ENCODE data around the gene GRIFIN. TPM values are rescaled to one million over a fixed set of nuclear protein-coding genes. Genes with fewer than 3 reads are reported as not detected.

Gene GRIFIN
- total and polyA plus RNA-seq, 5 donors from 2014 or later = not detected

GRCh38 chr7:2521341-2521745, 45.1 kb upstream of the GRIFIN start:
- H3K9me3 ChIP-seq (ENCODE audit: control insufficient read depth in 2 of 2, low read length in 2 of 2) = no peaks in the 10 kb centered on the region
- peaks cover 0 to 1% (median 0%) of the 10 kb centered on the region in 7 donors for H3K9me3 Mint-ChIP-seq
- peak overlapping the region; percentile 83 for H3K27ac ChIP-seq (ENCODE audit: insufficient read depth, low read length, poor library complexity, severe bottlenecking)
- H3K27me3 Mint-ChIP-seq = no peaks in the 10 kb centered on the region
- peaks cover 0 to 49% (median 13%) of the 10 kb centered on the region in 4 donors for H3K4me1 Mint-ChIP-seq
- H3K36me3 Mint-ChIP-seq = peaks cover 18% of the 10 kb centered on the region
- H3K4me3 Mint-ChIP-seq = peak overlapping the region; percentile 93 to 100 (median 98)
- H3K4me3 ChIP-seq (ENCODE audit: low read depth, low read length) = peak overlapping the region; percentile 90
- ATAC-seq (ENCODE audit: low read depth in 2 of 2) (no peak), DNase-seq (peak in 2 of 3 donors; percentile 10 to 32)
- peaks cover 73% of the 10 kb centered on the region for H3K4me1 ChIP-seq (ENCODE audit: control insufficient read depth, insufficient read depth, low read length, poor library complexity, severe bottlenecking)
- H3K27me3 ChIP-seq (ENCODE audit: control insufficient read depth, insufficient read depth, low read length) = no peaks in the 10 kb centered on the region
- peaks cover 27% of the 10 kb centered on the region for H3K36me3 ChIP-seq (ENCODE audit: control insufficient read depth, insufficient read depth, low read length)
- H3K27ac Mint-ChIP-seq = peak overlapping the region; percentile 89 to 97 (median 89)

- peaks cover 18% of the 10 kb centered on the region for H3K36me3 Mint-ChIP-seq
- H3K27ac Mint-ChIP-seq = peak overlapping the region; percentile 86 to 94 (median 89)
- Histone ChIP-seq H3K27ac (ENCODE audit: insufficient read depth, low read length, poor library complexity, severe bottlenecking) (peak overlapping the region; percentile 83), H3K9me3 (ENCODE audit: control insufficient read depth in 2 of 2, low read length in 2 of 2) (no peaks in the 10 kb centered on the region), H3K4me1 (ENCODE audit: control insufficient read depth, insufficient read depth, low read length, poor library complexity, severe bottlenecking) (peaks cover 68% of the 10 kb centered on the region), H3K36me3 (ENCODE audit: control insufficient read depth, insufficient read depth, low read length) (peaks cover 22% of the 10 kb centered on the region), H3K4me3 (ENCODE audit: low read depth, low read length) (peak overlapping the region; percentile 96), H3K27me3 (ENCODE audit: control insufficient read depth, insufficient read depth, low read length) (no peaks in the 10 kb centered on the region)
- H3K27me3 Mint-ChIP-seq = no peaks in the 10 kb centered on the region
- ATAC-seq (ENCODE audit: low read depth in 2 of 2) = no peak
- peak overlapping the region; percentile 93 to 100 (median 98) for H3K4me3 Mint-ChIP-seq
- peak in 2 of 3 donors; percentile 14 to 53 for DNase-seq
- peaks cover 0 to 1% (median 0%) of the 10 kb centered on the region in 7 donors for H3K9me3 Mint-ChIP-seq
- H3K4me1 Mint-ChIP-seq = peaks cover 0 to 45% (median 12%) of the 10 kb centered on the region in 4 donors
Measured at GRCh38 chr7:2520761-2521290, 44.6 kb upstream of the GRIFIN start.

- H3K27ac ChIP-seq (ENCODE audit: insufficient read depth, low read length, poor library complexity, severe bottlenecking) = peak overlapping the region; percentile 83
- Mint-ChIP-seq H3K4me1 (peaks cover 0 to 41% (median 10%) of the 10 kb centered on the region in 4 donors), H3K4me3 (peak overlapping the region; percentile 93 to 100 (median 98)), H3K36me3 (peaks cover 18% of the 10 kb centered on the region), H3K27me3 (no peaks in the 10 kb centered on the region), H3K27ac (peak overlapping the region; percentile 86 to 94 (median 89)), H3K9me3 (peaks cover 0 to 1% (median 0%) of the 10 kb centered on the region in 7 donors)
- peaks cover 62% of the 10 kb centered on the region for H3K4me1 ChIP-seq (ENCODE audit: control insufficient read depth, insufficient read depth, low read length, poor library complexity, severe bottlenecking)
- DNase-seq = peak in 1 of 3 donors; percentile 44
- peak overlapping the region; percentile 96 for H3K4me3 ChIP-seq (ENCODE audit: low read depth, low read length)
- no peaks in the 10 kb centered on the region for H3K27me3 ChIP-seq (ENCODE audit: control insufficient read depth, insufficient read depth, low read length)
- no peak for ATAC-seq (ENCODE audit: low read depth in 2 of 2)
- H3K36me3 ChIP-seq (ENCODE audit: control insufficient read depth, insufficient read depth, low read length) = peaks cover 16% of the 10 kb centered on the region
- H3K9me3 ChIP-seq (ENCODE audit: control insufficient read depth in 2 of 2, low read length in 2 of 2) = no peaks in the 10 kb centered on the region
Measured at GRCh38 chr7:2520131-2520760, 44.0 kb upstream of the GRIFIN start.

- peak within 1 kb of the TSS; percentile 93 to 100 (median 98) for H3K4me3 Mint-ChIP-seq
- ATAC-seq (ENCODE audit: low read depth in 2 of 2) (peak; percentile 75 to 78), DNase-seq (peak; percentile 81 to 94 (median 84))
- peak within 1 kb of the TSS; percentile 96 for H3K4me3 ChIP-seq (ENCODE audit: low read depth, low read length)
- H3K36me3 Mint-ChIP-seq = peaks cover 18% of the 10 kb centered on the region
- peaks cover 0 to 1% (median 0%) of the 10 kb centered on the region in 7 donors for H3K9me3 Mint-ChIP-seq
- peaks cover 53% of the 10 kb centered on the region for H3K4me1 ChIP-seq (ENCODE audit: control insufficient read depth, insufficient read depth, low read length, poor library complexity, severe bottlenecking)
- no peaks in the 10 kb centered on the region for H3K27me3 Mint-ChIP-seq
- H3K27ac Mint-ChIP-seq = peak within 1 kb of the TSS; percentile 86 to 94 (median 89)
- H3K36me3 ChIP-seq (ENCODE audit: control insufficient read depth, insufficient read depth, low read length) = peaks cover 8% of the 10 kb centered on the region
- no peaks in the 10 kb centered on the region for H3K27me3 ChIP-seq (ENCODE audit: control insufficient read depth, insufficient read depth, low read length)
- peaks cover 0 to 36% (median 10%) of the 10 kb centered on the region in 4 donors for H3K4me1 Mint-ChIP-seq
- H3K27ac ChIP-seq (ENCODE audit: insufficient read depth, low read length, poor library complexity, severe bottlenecking) = peak within 1 kb of the TSS; percentile 83
- no peaks in the 10 kb centered on the region for H3K9me3 ChIP-seq (ENCODE audit: control insufficient read depth in 2 of 2, low read length in 2 of 2)
Measured at GRCh38 chr7:2519119-2519930, 43.1 kb upstream of the GRIFIN start, which contains the start of gene LFNG. TSS of gene LFNG (plus strand) at chr7:2519774. CDS start at chr7:2519862, 88 bp downstream.

GRCh38 chr7:2518737-2519118, 42.5 kb upstream of the GRIFIN start:
- H3K4me1 Mint-ChIP-seq = peaks cover 0 to 34% (median 10%) of the 10 kb centered on the region in 4 donors
- H3K27me3 Mint-ChIP-seq = no peaks in the 10 kb centered on the region
- H3K9me3 Mint-ChIP-seq = peaks cover 0 to 1% (median 0%) of the 10 kb centered on the region in 7 donors
- peak overlapping the region in 2 of 3 donors; percentile 52 to 88 for H3K27ac Mint-ChIP-seq
- Histone ChIP-seq H3K27ac (ENCODE audit: insufficient read depth, low read length, poor library complexity, severe bottlenecking) (peak overlapping the region; percentile 73), H3K9me3 (ENCODE audit: control insufficient read depth in 2 of 2, low read length in 2 of 2) (no peaks in the 10 kb centered on the region), H3K36me3 (ENCODE audit: control insufficient read depth, insufficient read depth, low read length) (peaks cover 7% of the 10 kb centered on the region), H3K4me1 (ENCODE audit: control insufficient read depth, insufficient read depth, low read length, poor library complexity, severe bottlenecking) (peaks cover 52% of the 10 kb centered on the region), H3K27me3 (ENCODE audit: control insufficient read depth, insufficient read depth, low read length) (no peaks in the 10 kb centered on the region), H3K4me3 (ENCODE audit: low read depth, low read length) (peak overlapping the region; percentile 37)
- ATAC-seq (ENCODE audit: low read depth in 2 of 2) = no peak
- no peak for DNase-seq
- peaks cover 18% of the 10 kb centered on the region for H3K36me3 Mint-ChIP-seq
- peak overlapping the region; percentile 85 to 93 (median 88) for H3K4me3 Mint-ChIP-seq

GRCh38 chr7:2517678-2518507, 41.7 kb upstream of the GRIFIN start:
- H3K9me3 Mint-ChIP-seq = peaks cover 0 to 1% (median 0%) of the 10 kb centered on the region in 7 donors
- peak overlapping the region; percentile 84 to 88 (median 88) for H3K27ac Mint-ChIP-seq
- peaks cover 15% of the 10 kb centered on the region for H3K36me3 Mint-ChIP-seq
- Histone ChIP-seq H3K9me3 (ENCODE audit: control insufficient read depth in 2 of 2, low read length in 2 of 2) (no peaks in the 10 kb centered on the region), H3K27me3 (ENCODE audit: control insufficient read depth, insufficient read depth, low read length) (no peaks in the 10 kb centered on the region), H3K36me3 (ENCODE audit: control insufficient read depth, insufficient read depth, low read length) (peaks cover 7% of the 10 kb centered on the region), H3K4me3 (ENCODE audit: low read depth, low read length) (no peak overlapping the region), H3K27ac (ENCODE audit: insufficient read depth, low read length, poor library complexity, severe bottlenecking) (peak overlapping the region; percentile 47), H3K4me1 (ENCODE audit: control insufficient read depth, insufficient read depth, low read length, poor library complexity, severe bottlenecking) (peaks cover 52% of the 10 kb centered on the region)
- H3K4me1 Mint-ChIP-seq = peaks cover 0 to 30% (median 11%) of the 10 kb centered on the region in 4 donors
- no peaks in the 10 kb centered on the region for H3K27me3 Mint-ChIP-seq
- peak overlapping the region; percentile 84 to 93 (median 88) for H3K4me3 Mint-ChIP-seq
- ATAC-seq (ENCODE audit: low read depth in 2 of 2) = no peak
- DNase-seq = peak in 1 of 3 donors; percentile 19

GRCh38 chr7:2517026-2517425, 40.8 kb upstream of the GRIFIN start:
- no peak overlapping the region for H3K27ac ChIP-seq (ENCODE audit: insufficient read depth, low read length, poor library complexity, severe bottlenecking)
- H3K9me3 ChIP-seq (ENCODE audit: control insufficient read depth in 2 of 2, low read length in 2 of 2) = no peaks in the 10 kb centered on the region
- H3K4me3 ChIP-seq (ENCODE audit: low read depth, low read length) = no peak overlapping the region
- Mint-ChIP-seq H3K27me3 (no peaks in the 10 kb centered on the region), H3K9me3 (peaks cover 0 to 1% (median 0%) of the 10 kb centered on the region in 7 donors), H3K4me3 (peak overlapping the region in 2 of 4 donors; percentile 17 to 93), H3K27ac (no peak overlapping the region), H3K4me1 (peaks cover 0 to 23% (median 15%) of the 10 kb centered on the region in 4 donors), H3K36me3 (peaks cover 9% of the 10 kb centered on the region)
- peaks cover 2% of the 10 kb centered on the region for H3K36me3 ChIP-seq (ENCODE audit: control insufficient read depth, insufficient read depth, low read length)
- ATAC-seq (ENCODE audit: low read depth in 2 of 2) = no peak
- H3K27me3 ChIP-seq (ENCODE audit: control insufficient read depth, insufficient read depth, low read length) = no peaks in the 10 kb centered on the region
- no peak for DNase-seq
- peaks cover 53% of the 10 kb centered on the region for H3K4me1 ChIP-seq (ENCODE audit: control insufficient read depth, insufficient read depth, low read length, poor library complexity, severe bottlenecking)
